ENCODE data around the gene ARHGEF4. TPM values are rescaled to one million over a fixed set of nuclear protein-coding genes. Genes with fewer than 3 reads are reported as not detected.

The ARHGEF4 gene
- total and polyA plus RNA-seq, 5 donors, result 1.8 to 5.2 (median 2.8) TPM

GRCh38 chr2:130915149-130915548, 78.4 kb downstream of the ARHGEF4 start:
- DNase-seq (no peak), ATAC-seq (no peak)
- intact Hi-C loops (cut with DNase I), result loop anchor here in 2 of 4 donors (5.0 kb wide), 2 partner anchors 113 to 118 kb away; no protein-coding TSS in a partner anchor
- Histone ChIP-seq H3K4me1 (ENCODE audit: control insufficient read depth, insufficient read depth, low read length) (no peaks in the 10 kb centered on the region), H3K9me3 (ENCODE audit: control insufficient read depth, low read length) (no peaks in the 10 kb centered on the region), H3K27me3 (ENCODE audit: control insufficient read depth, insufficient read depth) (no peaks in the 10 kb centered on the region), H3K27ac (ENCODE audit: low read length) (no peak overlapping the region), H3K4me3 (ENCODE audit: low read length) (no peak overlapping the region)
- WGBS, result 85% methylated on average over 5 of the region's 5 CpGs

- no peaks in the 10 kb centered on the region for H3K9me3 ChIP-seq (ENCODE audit: control insufficient read depth, low read length)
- intact Hi-C loops (cut with DNase I), result loop anchor here in 2 of 4 donors (5.0 kb wide), 2 partner anchors 114 to 119 kb away; no protein-coding TSS in a partner anchor
- H3K4me1 ChIP-seq (ENCODE audit: control insufficient read depth, insufficient read depth, low read length), result no peaks in the 10 kb centered on the region
- WGBS, result 37% methylated on average over 50 of the region's 50 CpGs
- no peak overlapping the region for H3K4me3 ChIP-seq (ENCODE audit: low read length)
- ATAC-seq (no peak), DNase-seq (peak in 1 of 3 donors; percentile 37)
- no peaks in the 10 kb centered on the region for H3K27me3 ChIP-seq (ENCODE audit: control insufficient read depth, insufficient read depth)
- no peak overlapping the region for H3K27ac ChIP-seq (ENCODE audit: low read length)
Measured at GRCh38 chr2:130915595-130916437, 79.1 kb downstream of the ARHGEF4 start.

GRCh38 chr2:130916438-130916705, 79.7 kb downstream of the ARHGEF4 start:
- intact Hi-C loops (cut with DNase I), result loop anchor here in 2 of 4 donors (5.0 kb wide), 2 partner anchors 114 to 119 kb away; no protein-coding TSS in a partner anchor
- no peak overlapping the region for H3K27ac ChIP-seq (ENCODE audit: low read length)
- H3K27me3 ChIP-seq (ENCODE audit: control insufficient read depth, insufficient read depth), result no peaks in the 10 kb centered on the region
- no peaks in the 10 kb centered on the region for H3K9me3 ChIP-seq (ENCODE audit: control insufficient read depth, low read length)
- H3K4me3 ChIP-seq (ENCODE audit: low read length), result no peak overlapping the region
- WGBS, result 20% methylated on average over 19 of the region's 19 CpGs
- ATAC-seq (no peak), DNase-seq (no peak)
- H3K4me1 ChIP-seq (ENCODE audit: control insufficient read depth, insufficient read depth, low read length), result no peaks in the 10 kb centered on the region

- no peaks in the 10 kb centered on the region for H3K9me3 ChIP-seq (ENCODE audit: control insufficient read depth, low read length)
- H3K27me3 ChIP-seq (ENCODE audit: control insufficient read depth, insufficient read depth), result no peaks in the 10 kb centered on the region
- ATAC-seq, result no peak
- intact Hi-C loops (cut with DNase I), result loop anchor here in 2 of 4 donors (5.0 kb wide), 2 partner anchors 115 to 120 kb away; no protein-coding TSS in a partner anchor
- H3K4me3 ChIP-seq (ENCODE audit: low read length), result no peak overlapping the region
- no peaks in the 10 kb centered on the region for H3K4me1 ChIP-seq (ENCODE audit: control insufficient read depth, insufficient read depth, low read length)
- DNase-seq, result peak in 1 of 3 donors; percentile 36
- H3K27ac ChIP-seq (ENCODE audit: low read length), result no peak overlapping the region
- WGBS, result 80% methylated on average over 24 of the region's 24 CpGs
Measured at GRCh38 chr2:130917006-130917688, 80.4 kb downstream of the ARHGEF4 start.

GRCh38 chr2:130918393-130918792, 81.7 kb downstream of the ARHGEF4 start:
- no peak overlapping the region for H3K27ac ChIP-seq (ENCODE audit: low read length)
- ATAC-seq, result no peak
- DNase-seq, result peak in 1 of 3 donors; percentile 35
- H3K4me3 ChIP-seq (ENCODE audit: low read length), result no peak overlapping the region
- intact Hi-C loops (cut with DNase I), result loop anchor here in 2 of 4 donors (5.0 kb wide), 2 partner anchors 116 to 121 kb away; no protein-coding TSS in a partner anchor
- H3K27me3 ChIP-seq (ENCODE audit: control insufficient read depth, insufficient read depth), result no peaks in the 10 kb centered on the region
- no peaks in the 10 kb centered on the region for H3K9me3 ChIP-seq (ENCODE audit: control insufficient read depth, low read length)
- no peaks in the 10 kb centered on the region for H3K4me1 ChIP-seq (ENCODE audit: control insufficient read depth, insufficient read depth, low read length)
- WGBS, result 68% methylated on average over 21 of the region's 21 CpGs

GRCh38 chr2:130920415-130921163, 83.9 kb downstream of the ARHGEF4 start:
- ATAC-seq, result peak; percentile 14 to 48

GRCh38 chr2:130921164-130921476, 84.4 kb downstream of the ARHGEF4 start:
- Histone ChIP-seq H3K4me1 (ENCODE audit: control insufficient read depth, insufficient read depth, low read length) (no peaks in the 10 kb centered on the region), H3K4me3 (ENCODE audit: low read length) (no peak overlapping the region), H3K9me3 (ENCODE audit: control insufficient read depth, low read length) (no peaks in the 10 kb centered on the region), H3K27ac (ENCODE audit: low read length) (no peak overlapping the region), H3K27me3 (ENCODE audit: control insufficient read depth, insufficient read depth) (no peaks in the 10 kb centered on the region)
- ATAC-seq, result no peak
- WGBS, result 85% methylated on average over 8 of the region's 8 CpGs
- no peak for DNase-seq
- intact Hi-C loops (cut with DNase I), result loop anchor here in 2 of 4 donors (5.0 kb wide), 1 partner anchor 124 kb away; no protein-coding TSS in a partner anchor

More at GRCh38 chr2:130920415-130921163, 83.9 kb downstream of the ARHGEF4 start:
- Histone ChIP-seq H3K4me3 (ENCODE audit: low read length) (no peak overlapping the region), H3K4me1 (ENCODE audit: control insufficient read depth, insufficient read depth, low read length) (no peaks in the 10 kb centered on the region), H3K27ac (ENCODE audit: low read length) (no peak overlapping the region), H3K9me3 (ENCODE audit: control insufficient read depth, low read length) (no peaks in the 10 kb centered on the region), H3K27me3 (ENCODE audit: control insufficient read depth, insufficient read depth) (no peaks in the 10 kb centered on the region)
- intact Hi-C loops (cut with DNase I), result loop anchor here in 2 of 4 donors (5.0 kb wide), 1 partner anchor 123 kb away; no protein-coding TSS in a partner anchor
- DNase-seq, result peak; percentile 42 to 77 (median 74)
- 36% methylated on average over 7 of the region's 7 CpGs for WGBS

GRCh38 chr2:130922417-130922816, 85.7 kb downstream of the ARHGEF4 start:
- no peak for DNase-seq
- H3K27me3 ChIP-seq (ENCODE audit: control insufficient read depth, insufficient read depth), result no peaks in the 10 kb centered on the region
- H3K27ac ChIP-seq (ENCODE audit: low read length), result no peak overlapping the region
- peaks cover 3% of the 10 kb centered on the region for H3K9me3 ChIP-seq (ENCODE audit: control insufficient read depth, low read length)
- WGBS, result 82% methylated on average over 2 of the region's 2 CpGs
- H3K4me3 ChIP-seq (ENCODE audit: low read length), result no peak overlapping the region
- intact Hi-C loops (cut with DNase I), result loop anchor here in 2 of 4 donors (5.0 kb wide), 1 partner anchor 125 kb away; no protein-coding TSS in a partner anchor
- no peaks in the 10 kb centered on the region for H3K4me1 ChIP-seq (ENCODE audit: control insufficient read depth, insufficient read depth, low read length)
- no peak for ATAC-seq

GRCh38 chr2:130928385-130928784, 91.7 kb downstream of the ARHGEF4 start:
- ATAC-seq, result no peak

GRCh38 chr2:130930740-130931659, 94.3 kb downstream of the ARHGEF4 start:
- DNase-seq (no peak), ATAC-seq (no peak)
- Histone ChIP-seq H3K4me1 (ENCODE audit: control insufficient read depth, insufficient read depth, low read length) (no peaks in the 10 kb centered on the region), H3K4me3 (ENCODE audit: low read length) (no peak overlapping the region), H3K27me3 (ENCODE audit: control insufficient read depth, insufficient read depth) (no peaks in the 10 kb centered on the region), H3K27ac (ENCODE audit: low read length) (no peak overlapping the region), H3K9me3 (ENCODE audit: control insufficient read depth, low read length) (peaks cover 3% of the 10 kb centered on the region)
- WGBS, result 80% methylated on average over 12 of the region's 12 CpGs
- intact Hi-C loops (cut with DNase I), result no loop called here

More at GRCh38 chr2:130928385-130928784, 91.7 kb downstream of the ARHGEF4 start:
- intact Hi-C loops (cut with DNase I), result no loop called here
- H3K9me3 ChIP-seq (ENCODE audit: control insufficient read depth, low read length), result peaks cover 3% of the 10 kb centered on the region
- H3K27me3 ChIP-seq (ENCODE audit: control insufficient read depth, insufficient read depth), result no peaks in the 10 kb centered on the region
- WGBS, result 55% methylated on average over 4 of the region's 4 CpGs
- no peak for DNase-seq
- no peak overlapping the region for H3K4me3 ChIP-seq (ENCODE audit: low read length)
- no peaks in the 10 kb centered on the region for H3K4me1 ChIP-seq (ENCODE audit: control insufficient read depth, insufficient read depth, low read length)
- no peak overlapping the region for H3K27ac ChIP-seq (ENCODE audit: low read length)

All from right cardiac atrium (tissue), 5 donors.